ENCODE measurements around the gene GPR3.

The GPR3 gene

GRCh38 chr1:27392096-27392777 is at the start of gene GPR3:
Gene GPR3 (plus strand): TSS chr1:27392622. CDS start chr1:27393799, 1,177 bp downstream.
- DNase-seq: peak; percentile 93 to 96
- TF ChIP-seq GATA1 (IDR thresholded peaks at IDR 0.05; ENCODE audit: low read depth, low read length) (no peak), POLR2A (IDR thresholded peaks at IDR 0.05; ENCODE audit: low read length) (peak; percentile 3)

- DNase-seq: peak in 1 of 2 experiments; percentile 38
- TF ChIP-seq GATA1 (IDR thresholded peaks at IDR 0.05; ENCODE audit: low read depth, low read length) (no peak), POLR2A (IDR thresholded peaks at IDR 0.05; ENCODE audit: low read length) (peak; percentile 4)
Measured at GRCh38 chr1:27342778-27343638, 49.4 kb upstream of the GPR3 start.

- TF ChIP-seq GATA1 (IDR thresholded peaks at IDR 0.05; ENCODE audit: low read depth, low read length) (no peak), POLR2A (IDR thresholded peaks at IDR 0.05; ENCODE audit: low read length) (no peak)
- no peak for DNase-seq
Measured at GRCh38 chr1:27343639-27344025, 48.8 kb upstream of the GPR3 start.

DNA sequence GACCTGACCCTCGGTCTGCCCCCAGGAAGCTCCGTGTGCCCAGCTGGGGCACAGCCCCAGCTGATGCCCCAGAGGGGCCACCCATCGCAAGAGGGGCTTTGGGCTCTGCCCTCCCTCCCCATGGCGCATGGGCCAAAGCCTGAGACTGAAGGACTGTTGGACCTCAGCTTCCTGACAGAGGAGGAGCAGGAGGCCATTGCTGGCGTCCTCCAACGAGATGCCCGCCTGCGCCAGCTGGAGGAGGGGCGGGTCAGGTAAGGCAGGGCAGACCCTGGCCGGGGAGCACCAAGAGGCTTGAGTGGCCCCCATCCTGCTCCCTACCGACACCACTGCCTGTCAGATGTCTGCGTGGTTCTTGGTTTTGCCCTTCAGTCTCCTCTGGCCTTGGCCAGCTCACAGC is 47.1 kb upstream of the GPR3 start:
- TF ChIP-seq POLR2A (IDR thresholded peaks at IDR 0.05; ENCODE audit: low read length) (no peak), GATA1 (IDR thresholded peaks at IDR 0.05; ENCODE audit: low read depth, low read length) (no peak)
- no peak for DNase-seq

GRCh38 chr1:27346357-27346756 is 46.1 kb upstream of the GPR3 start:
- TF ChIP-seq GATA1 (IDR thresholded peaks at IDR 0.05; ENCODE audit: low read depth, low read length) (no peak), POLR2A (IDR thresholded peaks at IDR 0.05; ENCODE audit: low read length) (no peak)
- no peak for DNase-seq

- no peak for TF ChIP-seq GATA1 (IDR thresholded peaks at IDR 0.05; ENCODE audit: low read depth, low read length)
- TF ChIP-seq POLR2A (IDR thresholded peaks at IDR 0.05; ENCODE audit: low read length): no peak
- no peak for DNase-seq
Measured at GRCh38 chr1:27346991-27347624, 45.3 kb upstream of the GPR3 start.

- no peak for DNase-seq
- no peak for TF ChIP-seq GATA1 (IDR thresholded peaks at IDR 0.05; ENCODE audit: low read depth, low read length)
- no peak for TF ChIP-seq POLR2A (IDR thresholded peaks at IDR 0.05; ENCODE audit: low read length)
Measured at GRCh38 chr1:27348861-27349783, 43.3 kb upstream of the GPR3 start.

- no peak for DNase-seq
Measured at GRCh38 chr1:27349784-27350662, 42.4 kb upstream of the GPR3 start.

DNA sequence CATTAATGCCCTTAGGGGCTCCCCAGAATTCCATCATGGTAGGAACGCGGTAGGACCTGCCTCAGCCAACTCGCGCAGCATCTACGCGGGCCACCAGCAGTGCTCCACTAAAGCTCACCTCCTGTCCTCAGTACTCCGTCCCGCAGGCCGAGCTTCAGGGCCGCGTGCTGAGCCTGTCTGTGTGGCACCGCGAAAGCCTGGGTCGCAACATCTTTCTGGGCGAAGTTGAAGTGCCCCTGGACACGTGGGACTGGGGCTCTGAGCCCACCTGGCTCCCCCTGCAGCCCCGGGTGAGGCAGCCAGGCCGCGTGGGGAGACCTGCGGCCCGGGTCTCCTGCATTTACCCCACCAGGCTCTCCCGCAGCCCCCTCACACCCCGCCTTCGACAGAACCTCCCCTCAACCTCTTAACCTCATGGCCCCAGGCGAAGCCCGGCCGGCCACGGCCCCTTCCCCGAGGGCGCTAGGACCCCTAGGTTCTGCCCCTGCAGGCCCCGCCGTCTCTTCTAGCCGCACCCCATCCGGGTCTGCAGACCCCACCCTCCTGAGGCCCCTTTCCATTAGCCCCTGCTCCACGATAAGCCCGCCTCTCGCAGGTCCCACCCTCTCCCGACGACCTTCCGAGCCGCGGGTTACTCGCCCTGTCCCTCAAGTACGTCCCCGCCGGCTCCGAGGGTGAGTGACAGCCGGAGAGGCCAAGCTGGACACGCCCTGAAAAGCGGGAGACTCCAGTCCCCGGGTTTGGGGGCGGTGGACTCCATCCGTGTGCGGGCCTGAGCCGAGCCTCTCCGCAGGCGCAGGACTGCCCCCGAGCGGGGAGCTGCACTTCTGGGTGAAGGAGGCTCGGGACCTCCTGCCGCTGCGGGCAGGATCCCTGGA is 41.5 kb upstream of the GPR3 start:
- DNase-seq: no peak
- no peak for TF ChIP-seq GATA1 (IDR thresholded peaks at IDR 0.05; ENCODE audit: low read depth, low read length)
- no peak for TF ChIP-seq POLR2A (IDR thresholded peaks at IDR 0.05; ENCODE audit: low read length)

More at GRCh38 chr1:27349784-27350662, 42.4 kb upstream of the GPR3 start:
- no peak for TF ChIP-seq GATA1 (IDR thresholded peaks at IDR 0.05; ENCODE audit: low read depth, low read length)
- TF ChIP-seq POLR2A (IDR thresholded peaks at IDR 0.05; ENCODE audit: low read length): no peak

- no peak for TF ChIP-seq POLR2A (IDR thresholded peaks at IDR 0.05; ENCODE audit: low read length)
- no peak for TF ChIP-seq GATA1 (IDR thresholded peaks at IDR 0.05; ENCODE audit: low read depth, low read length)
- DNase-seq: no peak
Measured at GRCh38 chr1:27351541-27352107, 40.8 kb upstream of the GPR3 start.

DNA sequence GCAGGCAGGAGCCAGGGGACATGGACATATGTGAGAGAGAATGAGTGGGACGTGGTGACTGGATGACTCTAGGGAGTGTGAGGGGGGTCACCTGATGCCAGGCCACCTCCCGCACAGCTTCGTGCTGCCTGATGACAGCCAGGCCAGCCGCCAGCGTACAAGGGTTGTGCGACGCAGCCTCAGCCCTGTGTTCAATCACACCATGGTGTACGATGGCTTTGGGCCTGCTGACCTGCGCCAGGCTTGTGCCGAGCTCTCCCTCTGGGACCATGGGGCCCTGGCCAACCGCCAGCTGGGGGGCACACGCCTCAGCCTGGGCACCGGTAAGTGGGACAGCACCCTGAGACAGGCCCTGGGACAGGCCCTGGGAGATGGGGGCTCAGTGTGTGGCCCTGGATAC is 39.3 kb upstream of the GPR3 start:
- no peak for DNase-seq
- TF ChIP-seq POLR2A (IDR thresholded peaks at IDR 0.05; ENCODE audit: low read length): no peak
- no peak for TF ChIP-seq GATA1 (IDR thresholded peaks at IDR 0.05; ENCODE audit: low read depth, low read length)
